Stimulated activated CD4-positive, alpha-beta T cell treated with anti-CD3 and anti-CD28 coated beads, TNF-alpha, amount 100 ng/mL, for 4 hours (primary cell): ENCODE measurements around the gene STXBP5.
A peak's percentile ranks its signal among the peaks of the same experiment; 100 is the strongest.

Experiments used
- DNase-seq, 3 experiments: peaks; one replicate each; pipeline ENCODE4 v3.0.0-alpha.2; 2020; ENCODE audit warnings: low read depth in 3 of 3

Gene STXBP5

DNA sequence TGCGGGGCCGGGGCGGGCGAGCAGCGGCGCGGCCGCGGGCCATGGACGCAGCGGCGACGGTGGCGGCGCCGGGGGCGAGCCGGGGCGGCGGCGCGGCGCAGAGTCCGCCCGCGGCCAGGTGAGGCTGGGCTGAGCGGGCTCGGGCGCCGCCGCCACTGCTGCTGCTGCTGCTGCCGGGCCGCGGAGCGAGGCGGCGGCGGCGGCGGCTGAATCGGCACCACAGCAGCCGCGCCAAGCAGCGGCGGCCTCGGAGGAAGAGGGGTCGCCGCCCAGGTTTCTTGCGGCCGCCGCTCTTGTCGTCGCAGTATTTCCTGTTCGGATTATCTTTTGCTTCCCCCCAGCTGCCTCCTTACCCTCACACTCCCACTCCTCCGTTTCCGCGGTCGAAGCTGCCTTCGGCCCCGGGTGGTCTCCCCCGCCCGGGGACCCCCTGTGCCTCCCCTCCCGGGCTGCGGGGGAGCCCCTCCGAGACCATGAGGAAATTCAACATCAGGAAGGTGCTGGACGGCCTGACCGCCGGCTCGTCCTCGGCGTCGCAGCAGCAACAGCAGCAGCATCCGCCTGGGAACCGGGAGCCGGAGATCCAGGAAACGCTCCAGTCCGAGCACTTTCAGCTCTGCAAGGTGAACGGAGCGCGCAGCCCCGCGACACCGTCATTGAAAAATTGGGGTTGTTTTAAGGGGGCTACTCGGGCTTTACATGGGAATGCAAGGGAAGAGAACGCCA, at the start of gene STXBP5:
Gene STXBP5 (plus strand): TSS at position 358 of the 726 bp plus-strand sequence. CDS start 116 bp downstream, at position 474.
- peak in 2 of 3 experiments; percentile 2 to 6 for DNase-seq

GRCh38 chr6:147154454-147154853, 49.8 kb upstream of the STXBP5 start:
- DNase-seq, result no peak

DNA sequence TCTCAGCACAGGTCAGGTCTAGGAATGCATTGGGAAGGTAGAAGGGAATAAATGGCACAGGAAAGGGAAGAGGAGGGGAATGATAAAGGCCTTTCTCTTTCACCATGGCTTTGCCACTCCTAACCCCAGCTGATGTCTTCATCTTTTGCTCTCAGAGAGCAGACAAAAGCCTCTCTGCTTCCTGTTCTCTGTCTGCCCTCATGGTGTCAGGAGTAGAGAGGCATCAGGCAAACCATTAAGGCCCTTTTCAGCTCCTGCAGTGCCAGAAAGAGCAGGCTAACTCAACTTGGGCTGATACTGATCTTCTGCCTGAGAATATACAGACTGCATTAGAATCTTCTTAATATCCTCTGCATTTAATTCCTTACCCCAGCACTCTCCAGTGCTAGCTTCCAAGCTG, 48.0 kb upstream of the STXBP5 start:
- DNase-seq, result no peak

DNA sequence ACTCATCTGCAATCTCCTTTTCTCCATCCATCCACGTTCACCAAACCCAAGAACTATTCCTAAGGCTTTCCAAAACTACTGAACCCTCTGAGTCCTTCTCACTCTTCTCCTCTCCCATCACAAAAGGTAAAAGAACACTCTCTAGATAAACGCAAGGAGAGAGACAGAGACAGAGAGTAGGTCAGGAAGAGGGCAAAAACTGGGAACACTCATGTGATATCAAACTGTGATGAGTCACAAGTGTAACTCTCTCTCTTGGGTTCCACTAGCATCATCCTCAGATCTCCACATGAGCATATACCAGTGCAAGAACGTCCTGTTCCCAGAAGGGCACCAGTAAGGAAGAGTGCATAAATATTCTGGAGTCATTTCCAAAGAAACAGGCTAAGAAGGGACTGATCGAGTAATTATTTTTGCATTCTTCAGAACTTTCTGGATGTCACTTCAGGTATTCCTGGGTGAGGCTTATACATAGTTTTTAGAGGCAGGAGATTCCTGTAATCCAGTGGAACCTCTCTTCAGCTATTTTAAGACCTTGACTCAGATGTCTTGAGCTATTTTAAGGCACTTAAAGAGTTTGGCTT, 47.3 kb upstream of the STXBP5 start:
- DNase-seq, result no peak

DNA sequence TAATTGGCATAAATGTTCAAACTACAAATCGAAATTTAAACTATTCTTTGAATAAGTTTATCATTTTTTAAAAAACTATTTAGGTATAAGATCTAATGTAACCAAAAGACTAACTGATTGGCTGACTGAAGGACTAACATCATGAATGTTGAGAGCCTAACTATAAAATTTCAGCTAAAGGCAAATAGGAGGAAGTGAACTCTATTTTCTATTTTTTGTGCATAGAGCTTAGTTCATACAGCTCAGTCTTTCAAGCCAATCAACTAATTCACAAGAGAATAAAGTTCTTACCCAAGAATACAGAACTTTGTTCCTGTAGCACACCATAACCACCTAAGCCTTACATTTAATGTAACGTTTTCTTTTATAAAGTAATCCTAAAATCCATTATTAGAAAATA, 46.3 kb upstream of the STXBP5 start:
- no peak for DNase-seq

DNA sequence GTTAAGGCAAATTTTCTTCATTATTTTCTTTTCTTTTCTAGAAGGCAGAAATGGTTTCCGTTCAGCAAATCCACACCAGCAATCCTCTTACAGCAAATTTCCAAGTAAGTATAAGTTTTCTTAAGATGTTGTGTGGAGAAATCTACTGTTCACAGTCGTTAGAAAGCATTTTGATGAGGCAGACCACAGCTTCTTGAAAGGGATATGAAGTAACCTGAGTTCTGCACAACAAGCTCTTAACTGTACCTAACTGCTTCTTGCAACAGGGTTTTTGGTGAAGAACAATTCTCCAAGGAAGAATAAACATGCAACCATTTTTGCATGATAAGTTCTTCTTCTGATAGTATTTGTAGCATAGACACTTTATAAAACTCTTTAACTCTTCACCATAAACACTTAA, 45.3 kb upstream of the STXBP5 start:
- no peak for DNase-seq

- DNase-seq, result no peak
Observed at GRCh38 chr6:147159536-147160374, 44.5 kb upstream of the STXBP5 start.

GRCh38 chr6:147160593-147160992, 43.6 kb upstream of the STXBP5 start:
- no peak for DNase-seq

GRCh38 chr6:147161253-147161973, 42.8 kb upstream of the STXBP5 start:
- no peak for DNase-seq

DNA sequence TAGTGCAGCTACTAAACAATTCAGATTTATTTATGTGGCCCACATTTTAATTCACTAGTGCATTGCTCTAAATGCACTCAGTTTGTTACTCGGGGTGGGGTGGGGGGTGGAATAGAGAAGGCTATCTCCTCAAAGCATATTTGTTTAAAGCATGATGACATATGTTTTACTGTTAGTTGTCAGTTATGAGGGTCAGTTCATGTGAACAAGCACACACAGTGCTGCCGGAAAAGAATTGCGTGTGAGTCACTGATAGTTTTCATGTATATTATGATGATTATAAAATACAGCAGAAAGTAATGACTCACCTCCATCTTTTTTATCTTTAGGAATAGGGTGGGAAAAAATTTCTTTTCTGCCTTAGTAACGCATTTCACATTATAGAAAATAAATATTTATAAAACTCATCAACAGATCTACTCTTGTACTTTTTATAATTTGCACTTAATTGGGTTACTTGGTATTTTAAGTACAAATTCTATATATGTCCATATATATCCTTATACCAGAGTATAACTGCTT, 42.2 kb upstream of the STXBP5 start:
- DNase-seq, result no peak

- no peak for DNase-seq
Observed at GRCh38 chr6:147164761-147165160, 39.5 kb upstream of the STXBP5 start.

- no peak for DNase-seq
Observed at GRCh38 chr6:147166360-147166944, 37.8 kb upstream of the STXBP5 start.

- no peak for DNase-seq
Observed at GRCh38 chr6:147166992-147167391, 37.2 kb upstream of the STXBP5 start.

GRCh38 chr6:147167576-147168461, 36.4 kb upstream of the STXBP5 start:
- DNase-seq, result no peak

- DNase-seq, result no peak
Observed at GRCh38 chr6:147169529-147169928, 34.7 kb upstream of the STXBP5 start.

DNA sequence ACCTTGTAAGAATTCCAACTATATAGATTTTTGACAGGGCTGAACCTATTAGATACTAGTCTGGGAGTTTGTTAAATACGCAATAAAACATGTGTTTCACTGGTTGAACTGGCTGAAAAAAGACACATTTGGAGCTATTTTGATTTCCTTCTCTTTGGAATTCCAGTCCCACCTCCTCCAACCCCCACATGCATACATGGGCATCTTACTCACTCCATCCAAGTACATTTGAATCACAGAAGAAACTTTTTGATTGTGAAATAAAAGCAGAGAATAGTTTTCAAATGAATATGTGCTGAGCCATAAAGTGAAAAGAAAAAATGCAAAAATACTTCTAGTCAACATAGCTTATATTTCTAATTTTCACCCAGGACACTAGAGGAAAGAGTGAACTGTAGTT, 33.9 kb upstream of the STXBP5 start:
- no peak for DNase-seq

- DNase-seq, result no peak
Observed at GRCh38 chr6:147173140-147173539, 31.1 kb upstream of the STXBP5 start.

GRCh38 chr6:147173675-147174308, 30.4 kb upstream of the STXBP5 start:
- DNase-seq, result no peak

DNA sequence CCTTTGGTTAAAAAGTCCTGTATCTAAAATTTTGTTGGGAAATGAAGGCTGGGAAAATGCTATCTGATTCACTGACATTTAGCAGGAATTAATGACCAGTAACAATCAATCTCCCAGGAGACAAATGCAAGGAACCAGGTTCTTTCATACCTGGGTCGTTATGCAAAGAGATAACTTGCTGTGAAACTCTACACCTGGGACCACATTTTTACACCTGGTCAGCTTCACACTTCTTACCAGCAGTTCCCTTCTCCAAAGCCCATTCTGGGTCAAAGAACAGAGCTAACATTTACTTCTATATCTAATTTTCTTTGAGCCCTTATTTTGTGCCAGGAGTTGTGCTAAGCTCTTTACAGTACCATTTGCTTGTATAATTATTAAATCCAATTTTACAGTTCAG, 27.4 kb upstream of the STXBP5 start:
- DNase-seq, result no peak

GRCh38 chr6:147177286-147177685, 26.9 kb upstream of the STXBP5 start:
- no peak for DNase-seq
